GM11168 (cell line): Measurements from ENCODE around the gene HSPA9.
"Not testable (repeated sequence)": the region's sequence is repeated elsewhere in the genome, so short reads cannot be mapped to it uniquely, and the experiment has no call there.

Source experiments
- in situ Hi-C: fragments of 300-500 bp; cut with MboI; formaldehyde crosslinking; loops from one replicate; pipeline ENCODE4 v1.12.0; 2022; ENCODE audit warnings: low sequenced_read_pairs; ENCODE audit not compliant: unreplicated experiment

Gene HSPA9

DNA sequence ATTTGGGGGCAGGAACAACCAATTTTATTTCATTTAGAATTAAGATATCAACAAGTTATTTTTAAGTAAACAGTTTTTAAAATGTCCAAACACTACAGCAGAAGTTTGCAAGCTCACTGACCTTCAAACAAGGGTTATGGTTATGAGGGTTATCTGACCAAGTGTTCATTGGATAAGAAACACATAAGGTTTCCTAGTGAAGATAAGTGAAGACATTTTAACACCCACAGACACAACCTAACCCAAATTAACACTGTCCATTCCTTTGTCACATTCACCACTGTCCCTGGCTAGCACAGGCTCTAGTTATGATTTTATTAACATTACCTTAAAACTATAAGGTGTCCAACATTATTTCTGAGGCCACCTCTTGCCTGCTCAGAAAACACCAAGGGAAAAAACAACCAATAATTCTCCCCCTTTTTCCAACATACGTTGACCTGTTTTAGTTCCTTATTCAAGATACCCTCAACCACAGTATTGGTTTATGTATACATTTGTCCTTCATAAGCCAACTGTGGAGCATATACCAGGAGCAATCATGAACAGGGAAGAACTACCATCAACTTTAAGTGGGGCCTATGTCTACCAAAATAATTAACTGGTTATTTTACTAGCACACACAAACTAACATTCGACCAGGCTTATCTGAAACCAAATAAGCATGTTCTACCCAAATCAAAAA, 36.1 kb downstream of the HSPA9 start:
- in situ Hi-C loops, result no loop called here

DNA sequence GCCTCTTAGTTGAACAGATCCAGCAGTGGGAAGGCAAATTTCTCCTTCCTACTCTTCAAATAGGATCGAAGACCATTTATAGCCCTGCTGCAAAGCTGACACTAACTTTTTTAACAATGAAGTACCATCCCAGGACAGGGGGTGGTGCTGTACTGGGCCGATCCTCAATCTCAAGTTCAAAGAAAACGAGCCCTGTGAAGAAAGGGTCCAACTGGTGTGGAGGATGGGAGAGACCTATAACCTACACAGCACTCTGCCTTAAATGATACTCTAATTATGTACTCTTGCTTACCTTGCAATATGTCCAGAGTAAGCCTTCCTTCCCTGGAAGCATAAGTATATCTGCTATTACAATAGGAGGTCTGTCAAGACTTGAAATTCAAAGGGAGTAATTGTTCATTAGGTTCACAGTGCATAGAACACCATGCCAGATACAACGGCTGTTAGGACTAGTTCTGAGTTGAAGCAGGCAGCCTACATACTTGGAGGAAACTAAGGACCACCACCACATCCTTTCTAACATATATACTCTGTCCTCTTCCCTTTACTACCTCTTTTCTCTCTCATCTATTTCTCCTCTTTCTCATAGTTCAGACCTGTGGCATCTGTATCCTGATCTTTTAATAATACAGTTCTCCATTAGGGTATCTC, 38.4 kb downstream of the HSPA9 start:
- in situ Hi-C loops, result no loop called here

DNA sequence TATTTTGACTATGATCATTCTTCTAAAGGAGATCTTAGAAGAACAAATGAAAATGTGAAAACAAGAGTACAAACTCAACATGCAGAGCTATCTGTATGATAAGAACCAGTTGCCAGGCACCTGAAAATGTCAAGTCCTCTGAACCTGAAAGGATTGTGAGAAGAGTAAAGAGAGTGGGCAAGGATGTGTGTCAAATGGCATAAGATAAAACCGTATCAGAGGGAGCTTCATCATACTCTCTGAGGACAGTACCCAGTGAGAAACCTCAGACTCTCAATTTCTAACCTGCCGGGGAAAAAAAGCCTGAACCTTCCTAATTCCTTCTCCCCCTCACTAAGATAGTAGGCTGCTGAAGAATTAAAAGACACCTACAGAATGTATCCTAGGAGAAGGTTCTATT, 39.0 kb downstream of the HSPA9 start:
- in situ Hi-C loops, result no loop called here

DNA sequence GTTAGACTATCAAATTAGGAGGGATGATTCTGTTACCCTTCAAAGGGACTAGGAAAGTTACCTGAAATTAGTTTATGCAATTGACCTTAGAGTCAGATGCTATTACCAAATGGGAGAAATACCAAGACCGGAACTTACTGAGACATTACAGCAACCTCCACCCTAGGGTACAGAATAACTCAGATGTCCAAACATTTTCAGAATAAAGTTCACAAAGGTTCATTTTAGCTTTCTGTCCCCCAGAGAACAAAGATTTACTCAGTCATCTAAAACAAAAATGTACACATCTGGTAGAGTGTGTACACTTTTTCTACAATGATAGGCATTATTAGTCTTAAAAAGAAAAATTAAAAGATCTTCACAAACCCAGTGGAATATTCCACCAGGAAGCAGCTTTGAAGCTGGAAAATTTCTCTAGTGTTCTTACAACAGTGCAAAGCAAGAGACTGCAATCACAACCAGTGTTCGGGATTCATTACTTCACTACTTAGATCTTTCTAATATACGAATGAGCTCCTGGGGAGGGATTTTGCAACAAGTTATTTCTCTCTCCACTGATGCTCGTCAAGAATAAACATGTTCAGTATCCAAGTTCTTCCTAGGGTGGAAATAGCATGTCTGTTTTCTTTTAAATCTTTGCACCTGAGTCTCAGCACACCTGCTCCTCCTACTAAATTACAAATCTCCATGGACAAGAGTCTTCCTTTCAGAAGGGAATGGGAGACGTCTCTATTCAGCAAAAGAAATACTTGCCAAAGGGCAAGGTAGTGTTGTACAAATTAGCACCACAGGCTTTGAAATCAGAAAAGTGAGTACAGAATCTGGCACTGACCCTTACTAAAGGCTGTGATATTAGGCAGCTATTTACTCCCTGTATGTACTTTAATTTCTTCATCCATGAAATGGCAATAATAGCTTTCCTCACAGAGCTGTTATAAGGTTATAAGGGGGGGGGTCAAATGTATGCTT, 40.9 kb downstream of the HSPA9 start:
- in situ Hi-C loops, result no loop called here

DNA sequence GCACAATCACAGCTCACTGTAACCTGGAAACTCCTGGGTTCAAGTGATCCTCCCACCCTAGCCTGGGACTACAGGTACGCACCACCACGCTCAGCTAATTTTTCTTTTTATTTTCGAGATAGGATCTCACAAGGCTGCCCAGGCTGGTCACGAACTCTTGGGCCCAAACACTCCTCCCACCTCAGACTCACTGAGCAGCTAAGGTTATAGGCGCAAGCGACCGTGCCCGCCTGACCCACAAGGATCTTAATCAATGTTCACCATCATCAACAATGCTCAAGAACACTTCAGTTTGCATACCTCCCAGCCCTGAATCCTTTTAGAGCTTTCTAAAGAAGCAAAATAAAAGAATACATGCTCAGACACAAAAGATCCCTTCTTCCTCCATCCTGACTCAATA, 45.4 kb downstream of the HSPA9 start:
- in situ Hi-C loops, result no loop called here

DNA sequence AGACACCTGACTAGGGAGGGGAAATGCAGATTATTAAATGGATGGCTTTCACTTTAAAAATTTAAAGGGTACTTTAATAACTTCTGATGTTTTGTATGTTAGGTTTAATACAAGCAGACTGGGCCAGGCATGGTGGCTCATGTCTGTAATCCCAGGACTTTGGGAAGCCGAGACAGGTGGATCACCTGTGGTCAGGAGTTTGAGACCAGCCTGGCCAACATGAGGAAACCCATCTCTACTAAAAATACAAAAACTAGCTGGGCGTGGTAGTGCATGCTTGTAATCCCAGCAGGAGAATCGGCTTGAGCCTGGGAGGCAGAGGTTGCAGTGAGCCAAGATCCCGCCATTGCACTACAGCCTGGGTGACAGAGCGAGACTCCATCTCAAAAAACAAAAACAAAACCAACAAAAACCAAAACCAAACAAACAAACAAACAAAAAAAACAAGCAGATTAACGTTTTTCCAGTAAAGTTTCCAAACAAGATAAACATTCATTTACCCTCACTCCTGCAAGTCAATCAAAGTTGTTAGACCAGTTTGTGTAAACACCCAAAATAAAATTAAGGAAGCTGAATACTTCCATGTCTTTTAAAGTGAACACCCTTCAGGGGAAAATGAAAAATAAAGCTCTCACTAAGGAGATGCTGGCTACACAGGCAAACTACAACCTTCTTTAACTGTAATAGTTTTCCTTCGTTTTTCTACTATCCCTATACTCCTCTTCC, 46.3 kb downstream of the HSPA9 start:
- in situ Hi-C loops, result no loop called here

DNA sequence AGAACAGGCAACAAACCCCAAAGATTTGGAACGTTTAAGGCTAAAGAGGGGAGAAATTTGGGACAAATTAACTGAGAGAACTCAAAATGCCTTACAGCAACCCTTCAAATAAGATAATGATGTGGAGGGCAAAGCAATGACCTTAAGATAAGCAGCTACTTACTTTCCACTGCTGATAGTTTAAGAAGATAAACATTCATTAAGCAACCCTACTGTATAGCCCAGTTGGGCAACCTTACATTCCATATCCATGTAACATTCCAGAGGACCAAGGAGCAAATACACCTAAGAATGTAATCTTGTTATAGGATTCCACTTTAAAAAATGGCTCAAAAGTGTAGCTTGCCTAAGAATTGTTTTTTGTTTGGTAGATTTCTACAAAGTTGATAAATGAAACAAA, 47.0 kb downstream of the HSPA9 start:
- in situ Hi-C loops, result no loop called here

DNA sequence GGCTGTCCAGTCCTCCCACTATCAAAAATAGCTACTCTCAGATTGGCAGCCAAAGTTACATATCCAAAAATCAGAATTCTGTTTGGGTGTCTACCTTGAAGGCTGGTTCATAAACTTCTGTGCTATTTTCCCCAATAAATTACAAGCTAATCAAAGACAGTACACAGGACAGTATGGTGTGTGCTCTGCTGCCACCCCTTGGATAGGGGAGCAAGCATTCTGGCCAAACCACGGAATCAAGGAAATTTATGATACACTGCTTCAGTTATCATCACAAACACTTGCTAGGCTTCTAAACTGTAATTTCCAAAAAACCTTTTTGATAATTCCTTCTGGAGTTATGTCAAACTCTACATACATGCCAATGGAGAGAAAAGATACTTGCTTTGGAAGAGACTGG, 48.0 kb downstream of the HSPA9 start:
- in situ Hi-C loops, result no loop called here

DNA sequence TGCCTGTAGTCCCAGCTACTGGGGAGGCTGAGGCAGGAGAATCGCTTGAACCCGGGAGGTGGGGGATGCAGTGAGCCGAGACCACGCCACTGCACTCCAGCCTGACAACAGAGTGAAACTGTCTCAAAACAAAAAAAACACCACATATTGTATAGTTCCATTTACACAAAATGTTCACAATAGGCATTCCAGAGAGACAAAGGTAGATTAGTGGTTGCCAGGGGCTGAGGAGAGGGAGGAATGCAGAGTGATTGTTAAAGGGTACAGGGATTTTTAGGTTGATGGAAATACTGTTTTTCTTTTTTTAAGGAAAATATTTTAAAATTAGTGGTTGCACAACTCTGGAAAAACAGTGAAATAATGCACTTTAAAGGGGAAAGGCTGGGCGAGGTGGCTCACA, 51.8 kb downstream of the HSPA9 start:
- in situ Hi-C loops, result no loop called here

DNA sequence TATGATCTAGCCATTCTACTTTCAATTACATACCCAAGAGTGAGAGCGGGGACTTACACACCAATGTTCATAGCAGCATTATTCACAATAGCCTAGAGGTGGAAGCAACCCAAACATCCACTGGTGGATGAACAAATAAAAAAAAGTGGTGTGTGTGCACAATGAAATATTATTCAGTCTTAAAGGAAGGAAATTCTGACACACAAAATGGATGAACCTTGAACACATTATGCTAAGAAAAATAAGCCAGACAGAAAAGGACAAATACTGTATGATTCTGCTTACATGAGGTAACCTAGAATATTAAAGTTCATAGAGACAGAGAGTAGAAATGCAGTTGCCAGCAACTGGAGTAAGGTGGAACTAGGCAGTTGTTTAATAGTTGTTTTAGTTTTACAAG, 54.2 kb downstream of the HSPA9 start:
- in situ Hi-C loops, result no loop called here

DNA sequence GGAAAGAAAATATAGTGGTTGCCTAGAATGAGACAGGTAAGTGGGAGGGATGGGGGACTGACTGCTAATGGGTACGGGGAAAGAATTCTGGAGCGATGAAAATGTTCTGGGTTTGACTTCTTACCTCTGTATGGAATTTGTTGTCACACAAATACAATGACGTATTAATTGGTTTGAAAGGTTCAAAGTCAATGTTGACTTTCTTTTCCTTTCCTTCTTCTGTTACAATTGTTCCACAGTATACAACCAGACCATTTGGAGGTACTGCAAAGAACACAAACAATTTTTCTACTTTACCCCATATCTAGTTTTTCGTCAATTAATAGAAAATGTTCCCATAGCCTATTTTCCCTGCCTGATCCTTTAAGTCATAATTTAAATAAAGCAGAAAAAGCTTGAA, 57.8 kb downstream of the HSPA9 start:
- in situ Hi-C loops, result no loop called here

DNA sequence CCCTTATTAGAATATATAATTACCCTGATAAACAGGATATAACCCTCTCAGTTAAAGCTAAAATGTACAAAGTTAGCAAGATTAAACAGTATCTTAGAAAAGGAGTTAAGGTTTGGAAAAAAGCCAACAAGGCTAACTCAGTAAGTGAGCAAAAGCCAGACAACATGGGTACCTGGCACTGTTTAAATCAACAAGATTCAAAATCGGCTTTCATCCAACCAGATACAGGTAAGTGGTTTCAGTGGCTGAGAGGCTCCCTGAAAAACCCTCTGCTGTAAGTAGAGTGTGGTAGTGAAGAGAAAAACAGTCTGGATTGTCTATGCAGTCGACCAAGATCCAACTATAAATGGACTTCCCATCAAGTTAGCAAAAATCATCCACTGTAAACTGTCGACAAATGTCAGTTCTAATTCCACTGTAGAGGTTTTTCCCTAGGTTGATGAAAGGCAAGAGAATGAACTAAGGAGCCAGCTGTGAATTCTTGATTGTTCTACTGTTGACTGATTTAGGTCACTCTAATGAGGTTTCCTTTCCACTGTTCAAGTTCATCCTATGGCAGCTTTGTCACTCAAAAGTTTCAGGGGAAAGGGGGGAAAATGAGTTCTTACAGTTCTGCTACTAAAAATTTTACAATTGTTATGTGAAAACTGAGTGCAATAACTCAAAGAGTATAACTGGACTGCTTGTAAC, 59.5 kb downstream of the HSPA9 start:
- in situ Hi-C loops, result no loop called here

DNA sequence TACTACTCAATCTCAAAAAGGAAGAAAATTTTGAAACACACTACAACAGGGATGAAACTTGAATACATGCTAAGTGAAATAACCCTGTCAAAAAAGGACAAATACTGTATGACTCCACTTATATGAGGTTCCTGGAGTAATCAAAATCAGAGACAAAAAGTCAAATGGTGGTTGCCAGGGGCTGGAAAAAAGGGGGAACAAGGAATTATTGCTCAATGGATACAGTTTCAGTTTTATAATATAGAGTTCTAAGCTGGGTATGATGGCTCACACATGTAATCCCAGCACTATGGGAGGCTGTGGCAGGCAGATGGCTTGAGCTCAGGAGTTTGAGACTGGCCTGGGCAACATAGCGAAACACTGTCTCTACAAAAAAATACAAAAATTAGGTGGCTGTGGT, 61.2 kb downstream of the HSPA9 start:
- in situ Hi-C loops, result no loop called here

DNA sequence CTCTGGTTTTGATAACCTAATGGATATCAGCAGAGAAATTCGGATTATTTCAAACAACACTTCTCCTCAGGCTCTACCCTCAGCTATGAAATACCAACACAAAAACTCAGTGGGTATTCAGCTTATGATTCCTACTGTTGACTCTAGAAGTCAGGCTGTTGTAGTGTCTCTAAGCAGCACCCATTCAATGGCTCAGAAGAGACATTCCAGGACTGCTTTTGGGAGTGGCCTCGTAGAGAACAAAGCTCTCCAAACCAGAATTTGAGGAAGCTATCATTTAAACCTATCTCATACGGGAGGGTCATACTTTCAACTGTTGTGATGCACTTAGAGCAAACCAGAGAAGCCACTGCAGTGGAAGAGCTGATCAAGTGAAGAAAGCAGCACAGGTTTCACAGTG, 66.2 kb downstream of the HSPA9 start:
- in situ Hi-C loops, result no loop called here

DNA sequence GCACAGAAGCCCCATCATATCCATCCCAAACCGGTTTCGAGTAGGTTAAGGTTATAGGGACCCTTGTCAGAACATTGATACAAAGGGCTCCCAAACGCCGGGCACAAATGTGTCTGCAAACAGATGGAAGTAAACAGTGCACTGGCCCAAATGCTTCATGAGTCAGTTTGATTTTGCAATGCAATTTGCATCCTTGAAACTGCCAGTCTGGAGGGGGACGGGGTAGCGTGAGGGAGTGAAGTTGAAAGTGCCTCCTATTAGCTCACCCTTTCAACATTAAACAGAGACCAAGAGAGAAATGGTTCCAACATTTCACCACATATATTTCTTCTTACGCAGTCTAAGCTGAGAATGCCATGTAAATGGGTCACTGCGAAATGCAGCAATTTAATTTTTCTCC, 67.7 kb downstream of the HSPA9 start:
- in situ Hi-C loops, result not testable (repeated sequence)

DNA sequence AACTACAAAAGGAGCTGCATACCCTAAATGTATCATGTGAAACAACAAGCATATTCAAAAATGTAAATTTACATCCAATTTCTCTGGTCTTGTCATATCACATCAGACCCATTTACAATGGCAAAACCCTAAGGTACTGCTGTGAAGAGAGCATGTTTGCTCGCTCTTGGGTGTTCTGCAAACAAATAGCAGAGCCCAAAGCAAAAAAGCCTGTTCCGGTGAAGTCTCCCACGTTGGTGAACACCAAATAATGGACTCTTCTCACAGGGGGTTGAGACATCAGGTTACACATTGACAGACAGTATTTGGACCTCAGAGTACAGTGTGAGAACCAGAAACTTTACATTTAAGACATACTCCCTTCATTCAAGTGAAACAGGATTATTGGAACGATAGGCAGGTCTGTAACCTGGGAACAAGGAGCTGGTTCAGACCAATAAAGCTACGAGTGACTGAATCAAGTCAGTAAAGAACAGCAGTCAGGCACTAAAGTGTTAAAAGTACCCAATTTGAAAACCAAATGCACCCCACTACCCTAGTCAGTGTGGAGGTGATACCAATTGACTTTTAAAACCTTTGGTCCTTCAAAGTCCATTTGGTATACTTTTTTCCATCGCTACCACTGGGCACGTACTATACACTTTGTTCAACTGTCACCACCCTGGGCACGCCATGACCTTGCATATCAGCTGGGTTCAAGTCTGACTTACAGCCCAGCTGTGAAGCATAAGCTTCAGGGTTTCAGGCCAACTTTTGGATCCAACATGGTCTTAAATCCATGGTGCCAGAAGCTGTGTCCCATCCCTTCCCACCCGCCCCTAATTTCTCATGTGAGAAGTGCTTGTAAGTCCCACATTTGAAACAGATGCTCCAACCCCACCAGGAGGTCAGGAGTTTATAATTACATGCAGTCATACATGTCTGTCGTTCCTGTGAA, 68.6 kb downstream of the HSPA9 start:
- in situ Hi-C loops, result no loop called here

DNA sequence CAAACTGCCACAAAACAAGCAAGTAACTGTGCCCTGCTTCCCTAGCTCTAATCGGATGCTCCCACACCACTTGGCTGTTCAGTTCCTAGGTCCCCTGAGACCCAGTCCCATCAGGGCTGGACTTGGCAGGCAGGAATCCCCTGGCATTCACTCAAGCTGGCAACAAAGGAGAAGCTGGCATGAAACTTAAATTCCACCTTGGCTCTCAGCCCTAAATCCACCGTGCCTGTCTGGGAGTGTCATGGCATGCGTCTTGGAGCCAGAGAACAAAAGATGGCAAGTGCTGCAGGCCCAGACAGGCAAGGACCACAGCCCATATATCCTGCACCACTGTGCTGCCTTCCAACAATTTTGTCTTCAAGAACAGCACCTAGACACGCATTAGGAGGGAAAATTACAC, 70.4 kb downstream of the HSPA9 start:
- in situ Hi-C loops, result no loop called here
